ENCODE results near the gene PRR5L.

DNA sequence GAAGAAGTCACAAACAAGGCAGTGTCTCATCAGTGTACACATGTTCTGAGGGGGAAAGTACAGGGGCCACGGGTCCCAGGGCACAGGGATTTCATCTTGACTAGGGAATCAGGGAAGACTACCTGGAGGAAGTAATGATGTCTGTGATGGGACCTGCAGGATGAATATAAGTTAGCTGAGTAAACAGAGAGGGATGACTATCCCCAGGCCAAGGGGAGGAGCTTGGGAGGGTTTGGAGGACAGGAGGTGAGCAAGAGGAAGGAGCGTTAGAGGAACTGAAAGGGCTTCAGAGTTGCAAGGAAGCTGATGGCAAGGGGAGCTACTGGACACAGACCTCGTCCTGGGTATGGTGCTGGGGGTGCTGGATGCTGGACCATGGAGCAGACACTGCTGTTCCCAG lies 157.6 kb downstream of the PRR5L start:
- TF ChIP-seq POLR2AphosphoS5 (IDR thresholded peaks at IDR 0.05; ENCODE audit: low read depth, low read length): no peak
- TF ChIP-seq SIN3A (IDR thresholded peaks at IDR 0.05; ENCODE audit: borderline replicate concordance, insufficient read depth, low read length): no peak
- TF ChIP-seq, protein P1, sequence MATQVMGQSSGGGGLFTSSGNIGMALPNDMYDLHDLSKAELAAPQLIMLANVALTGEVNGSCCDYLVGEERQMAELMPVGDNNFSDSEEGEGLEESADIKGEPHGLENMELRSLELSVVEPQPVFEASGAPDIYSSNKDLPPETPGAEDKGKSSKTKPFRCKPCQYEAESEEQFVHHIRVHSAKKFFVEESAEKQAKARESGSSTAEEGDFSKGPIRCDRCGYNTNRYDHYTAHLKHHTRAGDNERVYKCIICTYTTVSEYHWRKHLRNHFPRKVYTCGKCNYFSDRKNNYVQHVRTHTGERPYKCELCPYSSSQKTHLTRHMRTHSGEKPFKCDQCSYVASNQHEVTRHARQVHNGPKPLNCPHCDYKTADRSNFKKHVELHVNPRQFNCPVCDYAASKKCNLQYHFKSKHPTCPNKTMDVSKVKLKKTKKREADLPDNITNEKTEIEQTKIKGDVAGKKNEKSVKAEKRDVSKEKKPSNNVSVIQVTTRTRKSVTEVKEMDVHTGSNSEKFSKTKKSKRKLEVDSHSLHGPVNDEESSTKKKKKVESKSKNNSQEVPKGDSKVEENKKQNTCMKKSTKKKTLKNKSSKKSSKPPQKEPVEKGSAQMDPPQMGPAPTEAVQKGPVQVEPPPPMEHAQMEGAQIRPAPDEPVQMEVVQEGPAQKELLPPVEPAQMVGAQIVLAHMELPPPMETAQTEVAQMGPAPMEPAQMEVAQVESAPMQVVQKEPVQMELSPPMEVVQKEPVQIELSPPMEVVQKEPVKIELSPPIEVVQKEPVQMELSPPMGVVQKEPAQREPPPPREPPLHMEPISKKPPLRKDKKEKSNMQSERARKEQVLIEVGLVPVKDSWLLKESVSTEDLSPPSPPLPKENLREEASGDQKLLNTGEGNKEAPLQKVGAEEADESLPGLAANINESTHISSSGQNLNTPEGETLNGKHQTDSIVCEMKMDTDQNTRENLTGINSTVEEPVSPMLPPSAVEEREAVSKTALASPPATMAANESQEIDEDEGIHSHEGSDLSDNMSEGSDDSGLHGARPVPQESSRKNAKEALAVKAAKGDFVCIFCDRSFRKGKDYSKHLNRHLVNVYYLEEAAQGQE (IDR thresholded peaks at IDR 0.05; ENCODE audit: insufficient read depth in 1 of 2, low read depth in 2 of 2, low read length in 2 of 2): no peak
- no peak for TF ChIP-seq TAF1 (IDR thresholded peaks at IDR 0.05; ENCODE audit: borderline replicate concordance, insufficient read depth, low read length)

Data from PFSK-1 (cell line).